ENCODE measurements around the gene CYRIA.

DNA sequence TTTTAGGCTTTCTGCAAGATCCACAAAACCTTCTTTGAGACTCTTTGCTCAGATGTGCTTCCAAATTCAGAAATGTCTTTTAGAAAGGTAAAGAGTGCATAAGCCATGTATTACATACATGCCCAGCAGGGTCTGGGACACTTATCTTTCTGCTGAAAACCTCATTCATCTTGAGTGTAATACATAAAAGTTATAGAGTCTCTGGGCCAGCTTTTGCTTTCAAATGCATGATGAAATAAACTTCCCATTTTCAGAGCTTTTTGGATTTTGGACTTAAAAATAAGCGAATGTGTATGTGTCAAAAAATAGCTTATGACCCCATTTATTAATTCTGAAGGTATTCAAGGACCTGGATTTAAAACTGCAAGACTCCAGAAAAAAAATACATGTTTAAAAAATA is 8.0 kb downstream of the CYRIA start:
- TF ChIP-seq, protein P1, sequence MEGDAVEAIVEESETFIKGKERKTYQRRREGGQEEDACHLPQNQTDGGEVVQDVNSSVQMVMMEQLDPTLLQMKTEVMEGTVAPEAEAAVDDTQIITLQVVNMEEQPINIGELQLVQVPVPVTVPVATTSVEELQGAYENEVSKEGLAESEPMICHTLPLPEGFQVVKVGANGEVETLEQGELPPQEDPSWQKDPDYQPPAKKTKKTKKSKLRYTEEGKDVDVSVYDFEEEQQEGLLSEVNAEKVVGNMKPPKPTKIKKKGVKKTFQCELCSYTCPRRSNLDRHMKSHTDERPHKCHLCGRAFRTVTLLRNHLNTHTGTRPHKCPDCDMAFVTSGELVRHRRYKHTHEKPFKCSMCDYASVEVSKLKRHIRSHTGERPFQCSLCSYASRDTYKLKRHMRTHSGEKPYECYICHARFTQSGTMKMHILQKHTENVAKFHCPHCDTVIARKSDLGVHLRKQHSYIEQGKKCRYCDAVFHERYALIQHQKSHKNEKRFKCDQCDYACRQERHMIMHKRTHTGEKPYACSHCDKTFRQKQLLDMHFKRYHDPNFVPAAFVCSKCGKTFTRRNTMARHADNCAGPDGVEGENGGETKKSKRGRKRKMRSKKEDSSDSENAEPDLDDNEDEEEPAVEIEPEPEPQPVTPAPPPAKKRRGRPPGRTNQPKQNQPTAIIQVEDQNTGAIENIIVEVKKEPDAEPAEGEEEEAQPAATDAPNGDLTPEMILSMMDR (IDR thresholded peaks at IDR 0.05; ENCODE audit: low read depth, low read length): no peak
- TF ChIP-seq EZH2phosphoT487 (IDR thresholded peaks at IDR 0.05; ENCODE audit: low read depth): no peak

All from OCI-LY3 (cell line).